Esophagus squamous epithelium (tissue), 5 donors: ENCODE measurements around the gene EGR2. TPM values are rescaled to one million over a fixed set of nuclear protein-coding genes. Genes with fewer than 3 reads are reported as not detected.
"Not testable (repeated sequence)": the region's sequence is repeated elsewhere in the genome, so short reads cannot be mapped to it uniquely, and the experiment has no call there.

Experiments
- DNase-seq: peaks from one replicate; lab custom pipeline; 2025; lab: John Stamatoyannopoulos, UW
- H3K27ac ChIP-seq, 4 donors: fragments of 200-600 bp; sonication (generic); one replicate each; pipeline ENCODE4 v1.5.1; 2016 to 2019; ENCODE audit warnings: mild to moderate bottlenecking in 1 of 4
- H3K27me3 ChIP-seq, 4 donors: fragments of 200-600 bp; sonication (generic); 1 replicate in 3 of 4; 2 replicates in 1 of 4; pipeline versions ENCODE4 v1.5.1 to v1.6.0; 2017 to 2021; ENCODE audit warnings: antibody characterized with exemption in 1 of 4
- H3K36me3 ChIP-seq, 3 donors: fragments of 200-600 bp; sonication (generic); one replicate each; pipeline ENCODE4 v1.5.1; 2016 to 2019
- H3K4me1 ChIP-seq, 3 donors: fragments of 200-600 bp; sonication (generic); one replicate each; pipeline ENCODE4 v1.5.1; 2017 to 2019
- H3K4me3 ChIP-seq, 4 donors: fragments of 200-600 bp; sonication (generic); 1 replicate in 3 of 4; 2 replicates in 1 of 4; pipeline ENCODE4 v1.5.1; 2016 to 2019; ENCODE audit warnings: mild to moderate bottlenecking in 2 of 4, moderate library complexity in 1 of 4
- H3K9me3 ChIP-seq, 3 donors: fragments of 200-600 bp; sonication (generic); one replicate each; pipeline ENCODE4 v1.5.1; 2016 to 2019
- POLR2A ChIP-seq, 4 donors: fragments of 450-650 bp; IDR thresholded peaks; one replicate each; pipeline ENCODE4 v1.6.1; 2017; ENCODE audit warnings: antibody characterized with exemption in 4 of 4, mild to moderate bottlenecking in 4 of 4, moderate library complexity in 3 of 4
- WGBS, 2 donors: methylation state at CpG; one replicate each; pipeline ENCODE4 v1.1.5; 2018; 5-methylcytosine and 5-hydroxymethylcytosine counted together
- intact Hi-C: fragments of 100-400 bp; cut with DNase I; formaldehyde crosslinking; loops from one replicate; pipeline ENCODE4 v1.15.0; 2022
- total RNA-seq, 4 donors: library from RNA; depleted of rRNA; stranded (reverse); fragments of >200 nt; gene quantifications; one replicate each; pipeline ENCODE4 v1.1.0, GENCODE V29; 2016
- TF ChIP-seq, protein P1 (sequence below), 6 experiments: fragments of 450-650 bp in 4 of 6; fragments of 200-600 bp in 2 of 6; sonication (generic) in 2 of 6; IDR thresholded peaks; one replicate each; pipeline ENCODE4 v1.5.1; 2016 to 2019; ENCODE audit warnings: antibody characterized with exemption in 6 of 6, mild to moderate bottlenecking in 4 of 6, moderate library complexity in 4 of 6
- donor health status: DM: yes; HTN: yes; CAD: no.

Gene EGR2
- total RNA-seq, 4 donors from 2014 or later: under 0.01 to 0.62 (median 0.48) TPM

DNA sequence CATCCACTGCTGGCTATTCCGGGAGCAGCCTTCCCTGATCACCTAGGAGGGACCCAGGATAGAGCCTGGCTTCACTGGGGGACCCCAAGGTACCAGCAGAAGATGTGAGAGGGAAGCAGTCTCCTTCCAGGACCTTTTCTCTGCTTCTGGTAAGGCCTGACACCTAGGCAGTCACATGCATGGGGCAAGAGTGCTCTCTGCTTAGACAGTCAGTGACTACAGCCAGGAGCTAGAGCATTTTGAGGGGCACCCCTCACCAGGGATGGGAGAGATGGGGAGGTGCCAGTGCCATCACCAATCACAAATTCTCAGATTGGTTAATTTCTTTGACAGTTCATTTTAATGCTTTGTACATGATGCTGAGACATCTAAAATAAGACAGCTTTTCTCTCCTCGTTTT lies 25.6 kb downstream of the EGR2 start:
- no peak for DNase-seq
- H3K4me1 ChIP-seq: no peaks in the 10 kb centered on the region
- TF ChIP-seq, protein P1, sequence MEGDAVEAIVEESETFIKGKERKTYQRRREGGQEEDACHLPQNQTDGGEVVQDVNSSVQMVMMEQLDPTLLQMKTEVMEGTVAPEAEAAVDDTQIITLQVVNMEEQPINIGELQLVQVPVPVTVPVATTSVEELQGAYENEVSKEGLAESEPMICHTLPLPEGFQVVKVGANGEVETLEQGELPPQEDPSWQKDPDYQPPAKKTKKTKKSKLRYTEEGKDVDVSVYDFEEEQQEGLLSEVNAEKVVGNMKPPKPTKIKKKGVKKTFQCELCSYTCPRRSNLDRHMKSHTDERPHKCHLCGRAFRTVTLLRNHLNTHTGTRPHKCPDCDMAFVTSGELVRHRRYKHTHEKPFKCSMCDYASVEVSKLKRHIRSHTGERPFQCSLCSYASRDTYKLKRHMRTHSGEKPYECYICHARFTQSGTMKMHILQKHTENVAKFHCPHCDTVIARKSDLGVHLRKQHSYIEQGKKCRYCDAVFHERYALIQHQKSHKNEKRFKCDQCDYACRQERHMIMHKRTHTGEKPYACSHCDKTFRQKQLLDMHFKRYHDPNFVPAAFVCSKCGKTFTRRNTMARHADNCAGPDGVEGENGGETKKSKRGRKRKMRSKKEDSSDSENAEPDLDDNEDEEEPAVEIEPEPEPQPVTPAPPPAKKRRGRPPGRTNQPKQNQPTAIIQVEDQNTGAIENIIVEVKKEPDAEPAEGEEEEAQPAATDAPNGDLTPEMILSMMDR (IDR thresholded peaks at IDR 0.05): no peak
- TF ChIP-seq POLR2A (IDR thresholded peaks at IDR 0.05): no peak
- no peaks in the 10 kb centered on the region for H3K9me3 ChIP-seq
- H3K4me3 ChIP-seq: no peak overlapping the region
- 73 to 86% methylated on average over 1 to 2 of the region's 2 CpGs for WGBS, 2 donors
- intact Hi-C loops: no loop called here
- no peaks in the 10 kb centered on the region for H3K27me3 ChIP-seq
- H3K27ac ChIP-seq: no peak overlapping the region
- H3K36me3 ChIP-seq: no peaks in the 10 kb centered on the region

DNA sequence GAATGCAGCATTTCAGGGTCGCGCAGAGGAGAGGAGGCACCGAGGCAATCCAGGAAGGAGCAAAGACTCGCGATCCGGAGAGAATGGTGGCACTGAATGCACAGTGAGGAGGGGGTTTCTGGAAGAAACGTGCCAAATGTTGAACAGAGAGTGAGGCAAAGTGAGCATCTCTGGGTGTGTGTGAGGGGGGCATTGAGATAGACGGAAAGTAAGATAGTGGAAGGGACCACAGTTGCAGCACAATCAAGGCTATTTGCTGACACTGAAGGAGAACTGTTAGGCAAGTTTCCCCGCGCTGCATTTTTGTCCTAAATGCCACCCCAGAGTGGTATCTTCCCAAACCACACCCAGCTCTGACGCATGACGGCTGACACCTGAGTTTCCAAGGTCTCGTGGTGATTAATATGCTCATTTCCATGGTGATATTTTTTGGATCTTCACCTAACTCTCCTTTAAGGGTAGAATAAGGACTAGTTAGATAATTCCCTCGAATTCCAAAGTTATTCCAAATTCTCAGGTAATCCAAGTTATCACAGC lies 26.1 kb downstream of the EGR2 start:
- 77 to 82% methylated on average over 14 of the region's 14 CpGs for WGBS, 2 donors
- Histone ChIP-seq H3K9me3 (no peaks in the 10 kb centered on the region), H3K4me1 (no peaks in the 10 kb centered on the region), H3K4me3 (no peak overlapping the region), H3K27me3 (no peaks in the 10 kb centered on the region), H3K36me3 (no peaks in the 10 kb centered on the region), H3K27ac (no peak overlapping the region)
- TF ChIP-seq, protein P1 (IDR thresholded peaks at IDR 0.05): no peak
- TF ChIP-seq POLR2A (IDR thresholded peaks at IDR 0.05): no peak
- no peak for DNase-seq
- intact Hi-C loops: no loop called here

DNA sequence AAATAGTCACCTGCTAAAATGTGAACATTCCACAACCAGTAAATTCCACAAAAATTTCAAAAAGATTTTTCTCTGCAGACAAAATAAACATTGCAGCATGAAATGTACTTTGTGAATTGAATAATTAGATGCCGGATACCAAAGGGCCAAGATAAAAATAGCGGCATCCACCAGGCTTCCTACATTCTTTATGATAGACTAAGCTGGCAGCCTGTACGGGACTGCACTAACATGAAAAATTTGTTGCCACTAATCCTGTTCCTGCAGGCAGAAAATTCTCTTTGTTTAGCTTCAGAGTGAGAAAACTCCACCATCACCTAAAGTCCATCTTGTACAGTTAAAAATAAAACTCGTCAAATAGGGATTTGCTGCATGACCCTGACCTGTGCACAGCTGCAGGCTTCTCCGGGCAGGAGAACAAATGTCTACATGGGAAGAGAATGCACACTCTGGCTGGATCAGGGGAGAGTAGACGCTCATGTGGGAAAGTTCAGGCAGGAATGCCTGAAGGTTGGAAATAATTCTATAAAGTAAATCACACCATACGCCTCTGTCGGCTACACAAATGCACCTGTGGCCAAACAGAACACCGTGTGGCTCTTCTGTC lies 27.2 kb downstream of the EGR2 start:
- H3K27me3 ChIP-seq: no peaks in the 10 kb centered on the region
- WGBS, 2 donors: 25 to 40% methylated on average over 9 of the region's 9 CpGs
- TF ChIP-seq POLR2A (IDR thresholded peaks at IDR 0.05): no peak
- TF ChIP-seq, protein P1 (IDR thresholded peaks at IDR 0.05): no peak
- DNase-seq: no peak
- no peaks in the 10 kb centered on the region for H3K4me1 ChIP-seq
- H3K9me3 ChIP-seq: no peaks in the 10 kb centered on the region
- no peak overlapping the region for H3K27ac ChIP-seq
- no peaks in the 10 kb centered on the region for H3K36me3 ChIP-seq
- no peak overlapping the region for H3K4me3 ChIP-seq
- intact Hi-C loops: no loop called here

DNA sequence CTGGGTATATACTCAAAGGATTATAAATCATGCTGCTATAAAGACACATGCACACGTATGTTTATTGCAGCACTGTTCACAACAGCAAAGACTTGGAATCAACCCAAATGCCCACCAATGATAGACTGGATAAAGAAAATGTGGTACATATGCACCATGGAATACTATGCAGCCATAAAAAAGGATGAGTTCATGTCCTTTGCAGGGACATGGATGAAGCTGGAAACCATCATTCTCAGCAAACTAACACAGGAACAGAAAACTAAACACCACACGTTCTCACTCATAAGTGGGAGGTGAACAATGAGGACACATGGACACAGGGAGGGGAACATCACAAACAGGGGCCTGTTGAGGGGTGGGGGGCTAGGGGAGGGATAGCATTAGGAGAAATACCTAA lies 27.9 kb downstream of the EGR2 start:
- intact Hi-C loops, DNase-seq, H3K4me1 ChIP-seq, H3K27ac ChIP-seq, H3K27me3 ChIP-seq, H3K36me3 ChIP-seq, H3K4me3 ChIP-seq, H3K9me3 ChIP-seq: not testable (repeated sequence)
- WGBS, 2 donors: 75 to 76% methylated on average over 2 of the region's 2 CpGs

DNA sequence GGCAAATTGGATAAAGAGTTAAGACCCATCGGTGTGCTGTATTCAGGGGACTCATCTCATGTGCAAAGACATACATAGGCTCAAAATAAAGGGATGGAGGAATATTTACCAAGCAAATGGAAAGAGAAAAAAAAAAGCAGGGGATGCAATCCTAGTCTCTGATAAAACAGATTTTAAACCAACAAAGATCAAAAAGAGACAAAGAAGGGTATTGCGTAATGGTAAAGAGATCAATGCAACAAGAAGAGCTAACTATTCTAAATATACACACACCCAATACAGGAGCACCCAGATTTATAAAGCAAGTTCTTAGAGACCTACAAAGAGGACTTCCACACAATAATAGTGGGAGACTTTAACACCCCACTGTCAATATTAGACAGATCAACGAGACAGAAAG lies 31.6 kb downstream of the EGR2 start:
- H3K4me1 ChIP-seq, intact Hi-C loops, H3K9me3 ChIP-seq: not testable (repeated sequence)

DNA sequence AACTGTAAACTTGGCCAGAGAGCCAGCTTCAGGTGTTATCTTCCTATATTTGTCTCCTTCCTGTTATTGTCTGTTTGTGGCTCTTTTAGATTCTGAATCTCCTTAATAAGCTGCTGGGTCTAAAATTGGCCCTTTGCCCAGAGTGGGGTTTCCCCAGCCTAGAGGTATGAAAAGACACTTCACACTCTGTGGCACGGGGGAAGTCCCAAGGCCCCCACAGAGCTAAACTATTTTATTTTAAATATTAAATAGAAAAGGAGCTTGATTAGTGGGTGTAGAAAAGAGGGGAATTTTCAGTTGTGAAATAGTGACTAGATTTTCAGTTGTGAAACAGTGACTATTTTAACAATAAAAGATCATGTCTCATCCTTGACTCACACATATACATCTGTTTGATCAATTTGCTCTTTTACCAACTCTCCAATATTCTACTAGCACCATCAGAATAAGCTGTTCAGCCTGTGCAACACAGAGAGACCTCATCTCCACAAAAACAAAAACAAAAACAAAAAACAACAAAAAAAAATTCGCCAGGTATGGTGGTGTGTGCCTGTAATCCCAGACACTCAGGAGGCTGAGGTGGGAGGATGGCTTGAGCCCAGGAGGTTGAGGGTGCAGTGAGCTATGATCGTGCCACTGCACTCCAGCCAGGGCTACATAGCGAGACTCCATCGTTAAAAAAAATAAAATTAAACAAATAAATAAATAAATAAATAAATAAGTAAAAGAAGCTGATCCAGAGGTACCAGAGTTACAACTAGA lies 36.5 kb downstream of the EGR2 start:
- no peak for DNase-seq
- TF ChIP-seq POLR2A (IDR thresholded peaks at IDR 0.05): no peak
- TF ChIP-seq, protein P1 (IDR thresholded peaks at IDR 0.05): no peak
- Histone ChIP-seq H3K4me3 (no peak overlapping the region), H3K4me1 (no peaks in the 10 kb centered on the region), H3K36me3 (no peaks in the 10 kb centered on the region), H3K9me3 (no peaks in the 10 kb centered on the region), H3K27ac (no peak overlapping the region), H3K27me3 (peaks cover 0 to 14% (median 0%) of the 10 kb centered on the region in 4 donors)
- 76 to 77% methylated on average over 5 of the region's 5 CpGs for whole genome bisulfite sequencing, 2 donors
- intact Hi-C loops: no loop called here

More for the DNA sequence above, 31.6 kb downstream of the EGR2 start:
- H3K36me3 ChIP-seq, DNase-seq, H3K27me3 ChIP-seq, H3K4me3 ChIP-seq, H3K27ac ChIP-seq: not testable (repeated sequence)
- 82 to 93% methylated on average over 3 of the region's 3 CpGs for WGBS, 2 donors
